Cardiac fibroblast (primary cell): ENCODE data around the gene MMP2.

Experiments
- DNase-seq, 2 donors: peaks; one replicate each; pipeline versions ENCODE4 v3.0.0 to v3.0.0-alpha.2; 2010; ENCODE audit warnings: low read depth in 2 of 2
- H3K4me3 ChIP-seq, 2 donors: replicated peaks in 1 of 2; 1 replicate in 1 of 2; 2 replicates in 1 of 2; pipeline ENCODE4 v1.5.1; 2011; ENCODE audit warnings: low read depth in 2 of 2, low read length in 2 of 2, mild to moderate bottlenecking in 2 of 2, moderate library complexity in 1 of 2
- CTCF ChIP-seq: IDR thresholded peaks from one replicate; pipeline ENCODE4 v1.5.1; 2011; ENCODE audit warnings: low read depth, mild to moderate bottlenecking, low read length, inconsistent platforms

Gene MMP2

DNA sequence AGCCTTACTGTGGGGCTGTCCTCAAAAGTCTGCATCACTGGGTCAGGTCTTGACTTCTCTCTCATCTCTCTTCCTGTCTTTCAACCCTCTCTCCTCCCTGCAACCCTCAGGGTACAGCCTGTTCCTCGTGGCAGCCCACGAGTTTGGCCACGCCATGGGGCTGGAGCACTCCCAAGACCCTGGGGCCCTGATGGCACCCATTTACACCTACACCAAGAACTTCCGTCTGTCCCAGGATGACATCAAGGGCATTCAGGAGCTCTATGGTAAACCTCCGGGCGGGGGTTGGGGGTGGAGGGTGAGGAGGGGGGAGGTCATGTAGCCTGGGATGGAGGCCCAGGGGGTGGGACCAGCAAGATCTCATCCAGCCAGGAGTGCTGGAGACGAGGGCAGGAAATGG is 12.7 kb downstream of the MMP2 start:
- H3K4me3 ChIP-seq: no peak overlapping the region
- DNase-seq: no peak
- no peak for TF ChIP-seq CTCF

DNA sequence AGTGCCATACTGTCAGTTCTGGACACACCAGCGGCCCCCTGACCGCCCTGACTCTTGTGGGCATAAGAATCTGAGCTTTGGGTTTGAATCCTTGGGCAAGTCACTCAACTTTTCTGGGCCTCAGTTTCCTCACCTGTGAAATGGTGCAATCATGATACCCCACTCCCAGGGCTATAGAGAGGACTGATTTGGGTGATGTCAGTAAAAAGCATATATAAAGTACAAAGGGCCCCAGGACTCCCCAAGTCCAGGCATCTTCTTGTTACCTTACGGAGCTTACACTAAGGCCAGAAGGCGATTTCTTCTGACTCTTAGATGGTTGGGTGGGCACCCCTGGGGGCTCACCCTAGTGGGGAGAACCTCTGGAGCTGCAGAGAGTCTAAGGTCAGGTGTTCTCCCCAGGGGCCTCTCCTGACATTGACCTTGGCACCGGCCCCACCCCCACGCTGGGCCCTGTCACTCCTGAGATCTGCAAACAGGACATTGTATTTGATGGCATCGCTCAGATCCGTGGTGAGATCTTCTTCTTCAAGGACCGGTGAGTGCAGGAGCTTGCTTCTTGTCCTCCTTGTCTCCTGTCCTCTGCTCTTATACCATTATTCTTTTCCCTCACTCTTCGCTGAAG is 13.9 kb downstream of the MMP2 start:
- DNase-seq: no peak
- no peak overlapping the region for H3K4me3 ChIP-seq
- TF ChIP-seq CTCF: no peak

- TF ChIP-seq CTCF: peak; percentile 38
- peak; percentile 92 to 95 for DNase-seq
- H3K4me3 ChIP-seq: no peak overlapping the region
These were observed 16.0 kb downstream of the MMP2 start for GRCh38 chr16:55494994-55495421.

- peak; percentile 40 to 41 for DNase-seq
- no peak overlapping the region for H3K4me3 ChIP-seq
- TF ChIP-seq CTCF: no peak
These were observed 16.8 kb downstream of the MMP2 start for GRCh38 chr16:55495616-55496289.

DNA sequence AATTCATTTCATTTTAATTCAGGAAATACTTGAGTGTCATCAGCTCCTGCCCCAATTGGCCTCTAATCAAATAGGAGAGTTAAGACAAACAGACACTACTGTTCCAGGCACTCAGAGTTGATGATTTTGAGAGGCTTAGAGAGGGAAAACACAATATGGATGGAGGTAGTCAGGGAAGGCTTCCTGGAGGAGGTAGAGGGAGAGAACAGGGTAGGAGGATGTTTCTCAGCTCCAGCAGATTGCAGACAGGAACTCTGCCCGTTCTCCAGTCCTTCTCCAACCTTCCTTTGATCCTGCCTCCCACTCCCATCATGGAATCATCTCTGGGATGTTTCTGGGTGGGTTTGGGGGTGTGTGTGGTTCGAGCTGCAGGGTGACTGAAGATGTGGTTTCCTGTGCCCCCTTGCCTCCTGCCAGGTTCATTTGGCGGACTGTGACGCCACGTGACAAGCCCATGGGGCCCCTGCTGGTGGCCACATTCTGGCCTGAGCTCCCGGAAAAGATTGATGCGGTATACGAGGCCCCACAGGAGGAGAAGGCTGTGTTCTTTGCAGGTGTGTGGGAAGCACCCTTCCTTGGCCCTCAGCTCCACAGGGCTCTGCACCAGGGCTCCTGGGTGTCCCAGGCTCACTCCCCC is 17.6 kb downstream of the MMP2 start:
- DNase-seq: no peak
- TF ChIP-seq CTCF: no peak
- H3K4me3 ChIP-seq: no peak overlapping the region

DNA sequence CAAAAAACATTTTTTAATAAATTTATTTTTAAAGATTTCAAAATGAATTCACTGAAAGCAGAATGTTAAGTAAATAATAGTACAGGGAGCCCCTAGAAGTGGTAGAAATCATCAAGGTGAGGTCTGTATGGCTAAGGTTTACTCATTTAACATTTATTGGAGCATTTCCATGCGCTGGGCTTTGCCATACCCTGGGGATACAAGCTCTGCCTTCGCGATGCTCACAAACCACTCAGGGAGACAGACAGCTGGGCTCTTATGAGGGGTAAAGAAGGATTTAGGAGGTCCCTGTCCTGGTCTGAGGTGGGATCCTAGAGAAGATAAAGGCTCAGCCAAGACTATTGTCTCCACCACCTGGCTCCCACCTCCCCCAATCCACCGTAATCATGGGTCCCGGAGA is 18.6 kb downstream of the MMP2 start:
- TF ChIP-seq CTCF: no peak
- DNase-seq: no peak
- no peak overlapping the region for H3K4me3 ChIP-seq
